IMR-90 (cell line): ENCODE results near the gene TGFBRAP1. TPM values are rescaled to one million over a fixed set of nuclear protein-coding genes. Genes with fewer than 3 reads are reported as not detected.
A peak's percentile ranks its signal among the peaks of the same experiment; 100 is the strongest.

Experiments used
- ATAC-seq: fragments of 200-7000 bp; cut with Tn5 transposase; 2 replicates; pipeline ENCODE4 v1.9.1; 2020; ENCODE audit warnings: low read depth, mild to moderate bottlenecking, moderate library complexity
- BruUV-seq: library from RNA; stranded (reverse); fragments of 400-500 nt; replicated peaks from 2 replicates; lab custom pipeline; 2021; lab: Mats Ljungman, UMichigan
- CTCF ChIA-PET: fragments of 300-600 bp; formaldehyde crosslinking; extraction: SDS; loops from one replicate; lab custom pipeline; 2021; ENCODE audit warnings: antibody characterized with exemption; lab: Yijun Ruan, JAX
- POLR2A ChIA-PET: fragments of 300-600 bp; sonication (Branson Sonifier 250); formaldehyde crosslinking; loops from one replicate; lab custom pipeline; 2022; ENCODE audit warnings: antibody characterized with exemption; ENCODE audit not compliant: unreplicated experiment; lab: Charles Lee
- DNase-seq: peaks from one replicate; pipeline ENCODE4 v3.0.0; 2013
- H2AFZ ChIP-seq: replicated peaks from 2 replicates; pipeline ENCODE3; 2013; ENCODE audit warnings: low read length, mild to moderate bottlenecking; ENCODE audit not compliant: poor library complexity
- H2AK5ac ChIP-seq: 2 replicates; pipeline ENCODE4 v1.6.1; 2013; ENCODE audit warnings: low read depth, low read length, inconsistent platforms
- H2AK9ac ChIP-seq: replicated peaks from 2 replicates; pipeline ENCODE3; 2013; ENCODE audit warnings: mild to moderate bottlenecking, low read depth, low read length, moderate library complexity; ENCODE audit not compliant: poor library complexity
- H2BK120ac ChIP-seq: 2 replicates; pipeline ENCODE4 v1.6.1; 2013; ENCODE audit warnings: low read depth, low read length, inconsistent platforms
- H2BK15ac ChIP-seq: 3 replicates; pipeline ENCODE4 v1.6.1; 2013; ENCODE audit warnings: low read depth, low read length, inconsistent platforms
- H2BK20ac ChIP-seq: 2 replicates; pipeline ENCODE4 v1.6.1; 2013; ENCODE audit warnings: low read depth, mild to moderate bottlenecking, inconsistent platforms, low read length, moderate library complexity
- H2BK5ac ChIP-seq: 2 replicates; pipeline ENCODE4 v1.6.1; 2013; ENCODE audit warnings: mild to moderate bottlenecking, low read depth, low read length, inconsistent platforms; ENCODE audit not compliant: poor library complexity, severe bottlenecking
- H3K14ac ChIP-seq: replicated peaks from 2 replicates; pipeline ENCODE4 v1.6.1; 2013; ENCODE audit warnings: low read depth, low read length, inconsistent platforms
- H3K18ac ChIP-seq: 2 replicates; pipeline ENCODE4 v1.6.1; 2013; ENCODE audit warnings: low read depth, low read length, control low read depth
- H3K23ac ChIP-seq: 2 replicates; pipeline ENCODE4 v1.6.1; 2013; ENCODE audit warnings: low read depth, low read length, inconsistent platforms
- H3K27ac ChIP-seq: 2 replicates; pipeline ENCODE4 v1.5.1; 2013; ENCODE audit warnings: mild to moderate bottlenecking, control low read depth, low read length; ENCODE audit not compliant: insufficient read depth
- H3K27me3 ChIP-seq: 2 replicates; pipeline ENCODE4 v1.6.1; 2013; ENCODE audit warnings: low read length; ENCODE audit not compliant: control insufficient read depth, insufficient read depth
- H3K36me3 ChIP-seq: 2 replicates; pipeline ENCODE4 v1.6.1; 2013; ENCODE audit warnings: low read length, mixed read lengths; ENCODE audit not compliant: control insufficient read depth, insufficient read depth
- H3K4ac ChIP-seq: 2 replicates; pipeline ENCODE4 v1.6.1; 2013; ENCODE audit warnings: low read depth, low read length, inconsistent platforms
- H3K4me1 ChIP-seq: 2 replicates; pipeline ENCODE4 v1.6.1; 2013; ENCODE audit warnings: low read length, mixed read lengths; ENCODE audit not compliant: control insufficient read depth, insufficient read depth
- H3K4me2 ChIP-seq: 2 replicates; pipeline ENCODE4 v1.6.1; 2013; ENCODE audit warnings: low read depth, mild to moderate bottlenecking, control low read depth, low read length, moderate library complexity
- H3K4me3 ChIP-seq: 2 replicates; pipeline ENCODE4 v1.5.1; 2013; ENCODE audit warnings: low read depth, mild to moderate bottlenecking, control low read depth, low read length, moderate library complexity; ENCODE audit not compliant: insufficient read depth
- H3K56ac ChIP-seq: 2 replicates; pipeline ENCODE4 v1.6.1; 2013; ENCODE audit warnings: low read length, inconsistent platforms; ENCODE audit not compliant: insufficient read depth; ENCODE audit errors: extremely low read depth
- H3K79me1 ChIP-seq, 2 experiments: 2 replicates each; pipeline ENCODE4 v1.6.1; 2013; ENCODE audit warnings: low read length in 2 of 2, inconsistent platforms in 1 of 2, low read depth in 1 of 2
- H3K9ac ChIP-seq: 2 replicates; pipeline ENCODE4 v1.6.1; 2013; ENCODE audit warnings: low read depth, low read length, control low read depth
- H3K9me1 ChIP-seq: 2 replicates; pipeline ENCODE4 v1.6.1; 2013; ENCODE audit warnings: low read length, inconsistent platforms; ENCODE audit not compliant: insufficient read depth
- H3K9me3 ChIP-seq: 2 replicates; pipeline ENCODE4 v1.6.1; 2013; ENCODE audit warnings: low read length; ENCODE audit not compliant: control insufficient read depth, insufficient read depth
- H4K20me1 ChIP-seq: 2 replicates; pipeline ENCODE4 v1.6.1; 2013; ENCODE audit warnings: low read length, inconsistent platforms; ENCODE audit not compliant: insufficient read depth
- H4K5ac ChIP-seq: 2 replicates; pipeline ENCODE4 v1.6.1; 2013; ENCODE audit warnings: mild to moderate bottlenecking, low read depth, low read length, control low read depth
- H4K8ac ChIP-seq, 2 experiments: 2 replicates each; pipeline ENCODE4 v1.6.1; 2013; ENCODE audit warnings: low read depth in 2 of 2, low read length in 2 of 2, control low read depth in 1 of 2, inconsistent platforms in 1 of 2
- H4K91ac ChIP-seq: 2 replicates; pipeline ENCODE4 v1.6.1; 2013; ENCODE audit warnings: low read depth, low read length, inconsistent platforms; ENCODE audit not compliant: insufficient read depth
- CEBPB ChIP-seq: IDR thresholded peaks from 2 replicates; pipeline ENCODE4 v1.6.1; 2012; ENCODE audit warnings: low read depth, low read length, improper control_type of control experiment
- MAFK ChIP-seq: IDR thresholded peaks from 2 replicates; pipeline ENCODE4 v1.6.1; 2012; ENCODE audit warnings: low read depth, low read length, improper control_type of control experiment
- MXI1 ChIP-seq: IDR thresholded peaks from 2 replicates; pipeline ENCODE4 v1.6.1; 2012; ENCODE audit warnings: low read depth, mild to moderate bottlenecking, low read length, moderate library complexity, borderline replicate concordance
- NFE2L2 ChIP-seq: fragments of 150-350 bp; IDR thresholded peaks from 2 replicates; pipeline ENCODE4 v1.6.1; 2016; ENCODE audit warnings: low read depth, mild to moderate bottlenecking, low read length
- RCOR1 ChIP-seq: IDR thresholded peaks from 2 replicates; pipeline ENCODE4 v1.6.1; 2012; ENCODE audit warnings: mild to moderate bottlenecking, low read length, improper control_type of control experiment; ENCODE audit not compliant: insufficient replicate concordance
- WGBS, 2 experiments: methylation state at CpG; one replicate each; pipeline versions ENCODE4 v1.1.5 to v1.1.7; 2013; ENCODE audit warnings: missing lambda C conversion rate in 2 of 2; ENCODE audit not compliant: insufficient read length in 1 of 2; ENCODE audit errors: extremely low coverage in 2 of 2; 5-methylcytosine and 5-hydroxymethylcytosine counted together
- dilution Hi-C: fragments of 300-500 bp; cut with HindIII; formaldehyde crosslinking; loops from one replicate; pipeline ENCODE4 v1.14.3; 2018; ENCODE audit warnings: low sequenced_read_pairs; ENCODE audit not compliant: unreplicated experiment
- in situ Hi-C: fragments of 300-500 bp; cut with MboI; formaldehyde crosslinking; loops from 3 replicates; pipeline ENCODE4 v1.14.3; 2019; ENCODE audit warnings: low sequenced_read_pairs, inconsistent platforms, mixed read lengths
- intact Hi-C: fragments of 100-400 bp; cut with micrococcal nuclease; formaldehyde crosslinking; loops from 2 replicates; pipeline ENCODE4 v1.10.0; 2022
- polyA plus RNA-seq, 3 experiments: library from polyadenylated mRNA; depleted of rRNA; stranded (reverse); fragments of >200 nt; gene quantifications; 2 replicates each; pipeline ENCODE4 v1.2.3, GENCODE V29; 2012; ENCODE audit warnings: low replicate concordance in 1 of 3
- total RNA-seq: library from RNA; depleted of rRNA; stranded (reverse); fragments of >200 nt; gene quantifications from 2 replicates; pipeline ENCODE4 v1.2.3, GENCODE V29; 2012
- TF ChIP-seq, protein P1 (sequence below): fragments of 150-350 bp; IDR thresholded peaks from 2 replicates; pipeline ENCODE4 v1.6.1; 2016; ENCODE audit warnings: low read depth, mild to moderate bottlenecking, low read length, moderate library complexity, borderline replicate concordance

Gene TGFBRAP1
- total and polyA plus RNA-seq, 2 of the 4 experiments (the other 2 are of a cell fraction), result 7.2 to 10.4 TPM

DNA sequence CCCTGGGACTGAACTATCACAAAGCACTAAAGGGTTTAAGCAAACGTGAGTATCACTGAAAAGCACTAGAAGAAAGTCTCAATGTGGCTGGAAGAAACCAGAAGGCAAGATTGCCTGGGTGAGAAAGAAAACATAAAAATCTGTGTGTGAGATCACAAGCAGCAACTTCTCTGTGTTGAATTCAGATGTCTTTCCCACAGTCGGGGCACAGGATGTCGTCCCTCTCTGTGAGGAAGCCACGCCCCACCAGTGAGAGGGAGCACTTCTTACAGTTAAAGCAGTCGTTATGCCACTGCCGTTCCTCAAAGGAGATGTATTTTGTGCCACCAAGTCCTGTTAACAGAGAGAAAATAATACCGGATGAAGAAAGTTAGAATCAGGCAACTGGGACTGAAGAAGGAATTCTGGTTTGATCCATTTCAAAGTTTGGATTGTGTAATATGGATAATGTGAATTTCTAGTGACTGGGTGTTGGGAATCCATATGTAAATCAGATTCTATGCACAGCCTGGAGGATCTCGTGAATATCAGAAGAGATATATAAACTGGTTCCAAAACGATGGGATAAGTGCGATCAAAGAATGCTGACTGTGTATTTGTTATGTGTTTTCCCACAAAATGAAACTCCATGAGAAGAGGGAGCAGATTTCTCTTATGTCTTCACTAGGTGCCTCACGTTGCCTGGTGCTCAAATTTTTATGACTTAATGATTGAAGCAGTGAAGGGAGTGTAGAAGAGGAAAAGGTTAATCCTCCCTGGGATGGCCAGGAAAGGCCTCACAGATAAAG lies 31.8 kb upstream of the TGFBRAP1 start:
- Histone ChIP-seq H3K4me2 (no peak overlapping the region), H3K18ac (no peak overlapping the region), H2BK5ac (peak overlapping the region; percentile 28), H4K8ac (peak overlapping the region in 1 of 2 experiments; percentile 9; a peak in 1 of 4 replicates), H3K9ac (no peak overlapping the region), H3K4ac (no peak overlapping the region), H3K79me1 (peaks cover 33 to 65% of the 10 kb centered on the region in 2 experiments), H3K23ac (0 out of 2 replicates have a peak overlapping the region, but pooled peaks have one; percentile 24), H3K27ac (no peak overlapping the region), H3K4me1 (peaks cover 6% of the 10 kb centered on the region; the same call in 1 of the 2 replicates), H2AK5ac (no peak overlapping the region), H4K91ac (no peak overlapping the region), H2AK9ac (no peak overlapping the region), H3K27me3 (no peaks in the 10 kb centered on the region), H3K36me3 (peaks cover 67% of the 10 kb centered on the region), H2BK15ac (no peak overlapping the region), H3K9me3 (no peaks in the 10 kb centered on the region), H3K9me1 (0 out of 2 replicates have a peak, but pooled peaks cover 10% of the 10 kb centered on the region), H2BK120ac (no peak overlapping the region), H3K14ac (no peak overlapping the region), H2BK20ac (no peak overlapping the region), H3K56ac (no peak overlapping the region), H4K20me1 (peaks cover 24% of the 10 kb centered on the region), H4K5ac (no peak overlapping the region), H3K4me3 (no peak overlapping the region), H2AFZ (no peak overlapping the region)
- no TSS peak for BruUV-seq
- no peak for DNase-seq
- intact Hi-C loops (no loop called here), dilution Hi-C loops (no loop called here), in situ Hi-C loops (no loop called here)
- CTCF ChIA-PET, result no interaction called here
- ATAC-seq, result no peak
- POLR2A ChIA-PET, result no interaction called here
- TF ChIP-seq, protein P1, sequence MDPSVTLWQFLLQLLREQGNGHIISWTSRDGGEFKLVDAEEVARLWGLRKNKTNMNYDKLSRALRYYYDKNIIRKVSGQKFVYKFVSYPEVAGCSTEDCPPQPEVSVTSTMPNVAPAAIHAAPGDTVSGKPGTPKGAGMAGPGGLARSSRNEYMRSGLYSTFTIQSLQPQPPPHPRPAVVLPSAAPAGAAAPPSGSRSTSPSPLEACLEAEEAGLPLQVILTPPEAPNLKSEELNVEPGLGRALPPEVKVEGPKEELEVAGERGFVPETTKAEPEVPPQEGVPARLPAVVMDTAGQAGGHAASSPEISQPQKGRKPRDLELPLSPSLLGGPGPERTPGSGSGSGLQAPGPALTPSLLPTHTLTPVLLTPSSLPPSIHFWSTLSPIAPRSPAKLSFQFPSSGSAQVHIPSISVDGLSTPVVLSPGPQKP, result no peak
- TF ChIP-seq RCOR1 (no peak), CEBPB (no peak), MAFK (peak; percentile 70), NFE2L2 (no peak), MXI1 (no peak)
- WGBS, 2 experiments, result 81% methylated on average over 7 of the region's 11 CpGs; no CpG with 5 or more reads in 1 of the 2 experiments
